HCT116 (cell line): ENCODE measurements around the gene MALRD1. TPM values are rescaled to one million over a fixed set of nuclear protein-coding genes. Genes with fewer than 3 reads are reported as not detected.

ENCODE experiments used
- ATAC-seq: fragments of 200-7000 bp; cut with Tn5 transposase; 2 replicates; pipeline ENCODE4 v1.9.1; 2020; ENCODE audit warnings: mild to moderate bottlenecking, moderate library complexity
- BruUV-seq: library from RNA; stranded (reverse); fragments of 400-500 nt; replicated peaks from 2 replicates; lab custom pipeline; 2021; lab: Mats Ljungman, UMichigan
- CTCF ChIA-PET: fragments of 300-600 bp; sonication (Branson Sonifier 250); formaldehyde crosslinking; loops from one replicate; lab custom pipeline; 2021; ENCODE audit warnings: antibody characterized with exemption; lab: Charles Lee
- POLR2A ChIA-PET: fragments of 300-600, 350-600 bp; sonication (Branson Sonifier 250); formaldehyde crosslinking; loops from one replicate; lab custom pipeline; 2021; ENCODE audit warnings: antibody characterized with exemption; lab: Charles Lee
- RAD21 ChIA-PET, 2 experiments: fragments of 300-600 bp; sonication (Branson Sonifier 250); formaldehyde crosslinking; loops; one replicate each; lab custom pipeline; 2023; ENCODE audit warnings: low total read pairs in 2 of 2; ENCODE audit not compliant: uncharacterized antibody in 2 of 2, unreplicated experiment in 2 of 2, low non-redundant PET in 1 of 2; lab: Charles Lee
- DNase-seq: peaks from one replicate; pipeline ENCODE4 v3.0.0-alpha.2; 2010; ENCODE audit warnings: low read depth, low spot score
- H2AFZ ChIP-seq: fragments of 200-600 bp; shearing (Covaris generic), sonication (generic); 2 replicates; pipeline ENCODE4 v1.6.1; 2017; ENCODE audit warnings: low read depth, mixed run types, mixed read lengths, antibody characterized with exemption, low read length; ENCODE audit not compliant: poor library complexity, severe bottlenecking
- H3K27ac ChIP-seq: 2 replicates; pipeline ENCODE4 v1.5.1; 2012; ENCODE audit warnings: low read depth, low read length
- H3K27me3 ChIP-seq: fragments of 200-600 bp; sonication (generic); 2 replicates; pipeline ENCODE4 v1.6.1; 2016; ENCODE audit warnings: mixed run types, low read length, mixed read lengths; ENCODE audit not compliant: insufficient read depth
- H3K36me3 ChIP-seq, 2 experiments: fragments of 200-500 bp in 1 of 2; fragments of 200-600 bp in 1 of 2; sonication (Bioruptor generic) in 1 of 2; sonication (generic) in 1 of 2; 2 replicates each; pipeline versions ENCODE4 v1.5.1 to v1.6.1; 2014 to 2016; ENCODE audit warnings: low read length in 2 of 2, inconsistent platforms in 1 of 2, mixed read lengths in 1 of 2, mixed run types in 1 of 2; ENCODE audit not compliant: insufficient read depth in 2 of 2, control insufficient read depth in 1 of 2
- H3K4me1 ChIP-seq, 2 experiments: fragments of 200-600 bp in 1 of 2; sonication (generic) in 1 of 2; 2 replicates each; pipeline versions ENCODE4 v1.5.1 to v1.6.1; 2012 to 2017; ENCODE audit warnings: low read length in 2 of 2, inconsistent platforms in 1 of 2, mild to moderate bottlenecking in 1 of 2, mixed read lengths in 1 of 2, mixed run types in 1 of 2, moderate library complexity in 1 of 2; ENCODE audit not compliant: insufficient read depth in 2 of 2, control insufficient read depth in 1 of 2
- H3K4me2 ChIP-seq: fragments of 200-600 bp; sonication (generic); 2 replicates; pipeline ENCODE4 v1.6.1; 2017; ENCODE audit warnings: mixed run types, low read length, mixed read lengths
- H3K4me3 ChIP-seq, 2 experiments: fragments of 200-600 bp in 1 of 2; sonication (generic) in 1 of 2; replicated peaks in 1 of 2; 2 replicates each; pipeline ENCODE4 v1.5.1; 2011 to 2016; ENCODE audit warnings: low read length in 2 of 2, control low read depth in 1 of 2, low read depth in 1 of 2, mild to moderate bottlenecking in 1 of 2, mixed read lengths in 1 of 2, mixed run types in 1 of 2
- H3K79me2 ChIP-seq: fragments of 200-600 bp; sonication (generic); 2 replicates; pipeline ENCODE4 v1.6.1; 2017; ENCODE audit warnings: mild to moderate bottlenecking, mixed run types, low read length, moderate library complexity, mixed read lengths; ENCODE audit not compliant: insufficient read depth
- H3K9ac ChIP-seq: fragments of 200-600 bp; sonication (generic); 2 replicates; pipeline ENCODE4 v1.6.1; 2016; ENCODE audit warnings: low read length, mixed read lengths
- H3K9me2 ChIP-seq: fragments of 200-600 bp; sonication (generic), shearing (Covaris generic); 2 replicates; pipeline ENCODE4 v1.6.1; 2017; ENCODE audit warnings: mixed run types, mild to moderate bottlenecking, moderate library complexity; ENCODE audit not compliant: insufficient read depth
- H3K9me3 ChIP-seq, 2 experiments: fragments of 200-500 bp in 1 of 2; fragments of 200-600 bp in 1 of 2; sonication (Bioruptor generic) in 1 of 2; sonication (generic) in 1 of 2; 2 replicates each; pipeline ENCODE4 v1.6.1; 2014 to 2017; ENCODE audit warnings: low read length in 2 of 2, mixed read lengths in 2 of 2, inconsistent platforms in 1 of 2, low read depth in 1 of 2, mild to moderate bottlenecking in 1 of 2, mixed run types in 1 of 2, moderate library complexity in 1 of 2; ENCODE audit not compliant: control insufficient read depth in 1 of 2, insufficient read depth in 1 of 2
- H4K20me1 ChIP-seq: fragments of 200-600 bp; sonication (generic), shearing (Covaris generic); 2 replicates; pipeline ENCODE4 v1.6.1; 2017; ENCODE audit warnings: mixed run types, mild to moderate bottlenecking, moderate library complexity; ENCODE audit not compliant: insufficient read depth
- CBX3 ChIP-seq: IDR thresholded peaks from 2 replicates; pipeline ENCODE4 v1.6.1; 2012; ENCODE audit warnings: low read depth
- CEBPB ChIP-seq: IDR thresholded peaks from 2 replicates; pipeline ENCODE4 v1.6.1; 2012; ENCODE audit warnings: low read depth
- EGR1 ChIP-seq: IDR thresholded peaks from 2 replicates; pipeline ENCODE4 v1.6.1; 2012; ENCODE audit warnings: low read depth
- ELF1 ChIP-seq: IDR thresholded peaks from 2 replicates; pipeline ENCODE4 v1.6.1; 2012; ENCODE audit warnings: low read depth, borderline replicate concordance
- EZH2 ChIP-seq: fragments of 200-600 bp; sonication (generic); IDR thresholded peaks from 2 replicates; pipeline ENCODE4 v1.6.1; 2017; ENCODE audit warnings: antibody characterized with exemption, mixed run types
- EZH2phosphoT487 ChIP-seq: fragments of 200-600 bp; IDR thresholded peaks from 2 replicates; pipeline ENCODE4 v1.6.1; 2018; ENCODE audit warnings: antibody characterized with exemption, borderline replicate concordance
- FOSL1 ChIP-seq: IDR thresholded peaks from 2 replicates; pipeline ENCODE4 v1.6.1; 2012; ENCODE audit warnings: low read depth
- POLR2A ChIP-seq: IDR thresholded peaks from 2 replicates; pipeline ENCODE4 v1.7.0; 2011; ENCODE audit warnings: borderline replicate concordance; ENCODE audit not compliant: insufficient read depth, insufficient read length; ENCODE audit errors: extremely low read depth
- POLR2AphosphoS5 ChIP-seq: IDR thresholded peaks from 2 replicates; pipeline ENCODE4 v1.6.1; 2011; ENCODE audit warnings: mild to moderate bottlenecking, low read depth, low read length, moderate library complexity
- RAD21 ChIP-seq: IDR thresholded peaks from 2 replicates; pipeline ENCODE4 v1.6.1; 2012; ENCODE audit warnings: low read depth, mild to moderate bottlenecking
- SIN3A ChIP-seq: IDR thresholded peaks from 2 replicates; pipeline ENCODE4 v1.6.1; 2012; ENCODE audit warnings: low read depth
- SRF ChIP-seq: IDR thresholded peaks from 2 replicates; pipeline ENCODE4 v1.6.1; 2012; ENCODE audit warnings: low read depth
- TCF7L2 ChIP-seq: IDR thresholded peaks from 2 replicates; pipeline ENCODE4 v1.7.0; 2011; ENCODE audit warnings: borderline replicate concordance, inconsistent platforms; ENCODE audit not compliant: insufficient read depth, insufficient read length; ENCODE audit errors: extremely low read depth
- YY1 ChIP-seq: IDR thresholded peaks from 2 replicates; pipeline ENCODE4 v1.6.1; 2011; ENCODE audit warnings: low read length, low read depth, moderate library complexity, mild to moderate bottlenecking; ENCODE audit not compliant: insufficient replicate concordance; ENCODE audit errors: extremely low read depth
- ZNF274 ChIP-seq: fragments of 200-500 bp; sonication (Bioruptor generic); IDR thresholded peaks from 2 replicates; pipeline ENCODE4 v1.6.1; 2014; ENCODE audit warnings: mild to moderate bottlenecking, low read depth, low read length, inconsistent platforms
- intact Hi-C: fragments of 100-400 bp; cut with micrococcal nuclease; formaldehyde crosslinking; loops from 2 replicates; pipeline ENCODE4 v1.10.0; 2022
- total RNA-seq: library from RNA; stranded (reverse); gene quantifications from one replicate; pipeline ENCODE4 v1.2.1, GENCODE V29; 2021; ENCODE audit not compliant: unreplicated experiment
- TF ChIP-seq, protein P1 (sequence below), 3 experiments: fragments of 200-600 bp in 1 of 3; sonication (generic) in 1 of 3; IDR thresholded peaks in 2 of 3; conservative IDR thresholded peaks in 1 of 3; 2 replicates each; pipeline ENCODE4 v1.5.1; 2012 to 2017; ENCODE audit warnings: low read depth in 2 of 3, low read length in 2 of 3, antibody characterized with exemption in 1 of 3, borderline replicate concordance in 1 of 3, control low read depth in 1 of 3, mild to moderate bottlenecking in 1 of 3, mixed read lengths in 1 of 3, mixed run types in 1 of 3, moderate library complexity in 1 of 3; ENCODE audit not compliant: insufficient read depth in 1 of 3
- TF ChIP-seq, protein P2 (sequence below): IDR thresholded peaks from 2 replicates; pipeline ENCODE4 v1.6.1; 2012
- TF ChIP-seq, protein P3 (sequence below): IDR thresholded peaks from 2 replicates; pipeline ENCODE4 v1.6.1; 2011; ENCODE audit warnings: mild to moderate bottlenecking, low read length, moderate library complexity; ENCODE audit not compliant: insufficient replicate concordance; ENCODE audit errors: extremely low read depth
- TF ChIP-seq, protein P4 (sequence below): IDR thresholded peaks from 2 replicates; pipeline ENCODE4 v1.6.1; 2012

The MALRD1 gene
- total RNA-seq, 1 experiment from 2014 or later: not detected

DNA sequence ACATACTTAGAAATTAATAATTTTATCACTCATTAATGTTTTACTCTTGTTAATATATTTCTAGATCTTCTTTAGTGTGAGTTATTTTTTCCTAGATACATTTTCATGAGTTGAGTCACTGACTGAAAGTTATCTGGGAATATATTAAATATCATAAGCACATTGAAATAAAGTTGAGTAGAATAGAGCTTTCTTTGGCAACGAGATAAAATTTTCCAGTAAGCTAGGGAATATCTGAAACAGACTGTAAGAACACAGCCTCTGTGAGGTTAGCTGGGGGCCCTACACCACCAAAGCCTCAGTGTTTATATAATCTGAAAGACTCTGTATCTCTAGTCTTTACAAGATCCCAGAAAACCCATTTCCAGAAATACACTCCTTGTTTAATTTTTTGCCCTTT is 419.8 kb downstream of the MALRD1 start:
- Histone ChIP-seq H3K4me3 (no peak overlapping the region), H3K79me2 (no peaks in the 10 kb centered on the region), H3K27me3 (no peaks in the 10 kb centered on the region), H3K9me2 (no peaks in the 10 kb centered on the region), H3K9me3 (peaks cover 0 to 14% of the 10 kb centered on the region in 2 experiments; a peak in 2 of 4 replicates), H3K4me2 (no peak overlapping the region), H3K4me1 (no peaks in the 10 kb centered on the region)
- no peak for DNase-seq
- POLR2A ChIA-PET: no interaction called here
- TF ChIP-seq ZNF274 (no peak), EZH2phosphoT487 (no peak), EGR1 (no peak), TCF7L2 (no peak), CEBPB (no peak), ELF1 (no peak), CBX3 (no peak)
- TF ChIP-seq, protein P1, sequence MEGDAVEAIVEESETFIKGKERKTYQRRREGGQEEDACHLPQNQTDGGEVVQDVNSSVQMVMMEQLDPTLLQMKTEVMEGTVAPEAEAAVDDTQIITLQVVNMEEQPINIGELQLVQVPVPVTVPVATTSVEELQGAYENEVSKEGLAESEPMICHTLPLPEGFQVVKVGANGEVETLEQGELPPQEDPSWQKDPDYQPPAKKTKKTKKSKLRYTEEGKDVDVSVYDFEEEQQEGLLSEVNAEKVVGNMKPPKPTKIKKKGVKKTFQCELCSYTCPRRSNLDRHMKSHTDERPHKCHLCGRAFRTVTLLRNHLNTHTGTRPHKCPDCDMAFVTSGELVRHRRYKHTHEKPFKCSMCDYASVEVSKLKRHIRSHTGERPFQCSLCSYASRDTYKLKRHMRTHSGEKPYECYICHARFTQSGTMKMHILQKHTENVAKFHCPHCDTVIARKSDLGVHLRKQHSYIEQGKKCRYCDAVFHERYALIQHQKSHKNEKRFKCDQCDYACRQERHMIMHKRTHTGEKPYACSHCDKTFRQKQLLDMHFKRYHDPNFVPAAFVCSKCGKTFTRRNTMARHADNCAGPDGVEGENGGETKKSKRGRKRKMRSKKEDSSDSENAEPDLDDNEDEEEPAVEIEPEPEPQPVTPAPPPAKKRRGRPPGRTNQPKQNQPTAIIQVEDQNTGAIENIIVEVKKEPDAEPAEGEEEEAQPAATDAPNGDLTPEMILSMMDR (IDR thresholded peaks at IDR 0.05 in 2 of 3, conservative IDR thresholded peaks at IDR 0.05 in 1 of 3; ENCODE audit: borderline replicate concordance in 1 of 3, insufficient read depth in 1 of 3, low read depth in 2 of 3, low read length in 2 of 3): no peak
- TF ChIP-seq, all 23 proteins: peak for 0
- Histone ChIP-seq H3K9ac (no peak overlapping the region), H3K36me3 (no peaks in the 10 kb centered on the region), H3K27ac (no peak overlapping the region), H4K20me1 (no peaks in the 10 kb centered on the region), H2AFZ (no peak overlapping the region)
- ATAC-seq: no peak
- intact Hi-C loops: no loop called here
- ChIA-PET RAD21 (no interaction called here), CTCF (no interaction called here)
- BruUV-seq: no TSS peak

DNA sequence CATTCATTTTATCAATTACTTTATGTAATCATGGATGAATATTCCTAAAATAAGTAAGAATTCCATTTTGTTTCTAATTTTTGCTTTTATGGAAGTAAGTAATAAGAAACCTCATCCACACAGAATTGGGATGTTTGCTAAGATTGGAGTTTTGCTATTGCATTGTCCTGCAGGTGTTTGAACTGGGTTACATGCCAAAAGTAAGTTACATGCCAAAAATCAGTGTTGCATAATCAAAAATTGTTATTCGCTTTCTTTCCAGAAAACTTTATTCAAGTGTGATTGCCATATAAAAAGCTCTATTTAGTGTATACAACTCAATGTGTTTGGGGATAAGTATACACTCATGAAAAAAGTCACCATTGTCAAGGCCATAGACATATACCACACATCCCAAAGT is 420.9 kb downstream of the MALRD1 start:
- no peak for ATAC-seq
- no peak overlapping the region for H3K9ac ChIP-seq
- H3K36me3 ChIP-seq: no peaks in the 10 kb centered on the region
- H3K4me1 ChIP-seq: no peaks in the 10 kb centered on the region
- no peak overlapping the region for H3K4me3 ChIP-seq
- intact Hi-C loops: no loop called here
- ChIA-PET CTCF (no interaction called here), RAD21 (no interaction called here), POLR2A (no interaction called here)
- H3K4me2 ChIP-seq: no peak overlapping the region
- no peaks in the 10 kb centered on the region for H3K27me3 ChIP-seq
- peaks cover 0 to 19% of the 10 kb centered on the region in 2 experiments; a peak in 2 of 4 replicates for H3K9me3 ChIP-seq
- DNase-seq: no peak
- no peak overlapping the region for H2AFZ ChIP-seq
- H4K20me1 ChIP-seq: no peaks in the 10 kb centered on the region
- H3K27ac ChIP-seq: no peak overlapping the region
- H3K79me2 ChIP-seq: no peaks in the 10 kb centered on the region
- no TSS peak for BruUV-seq
- H3K9me2 ChIP-seq: no peaks in the 10 kb centered on the region
- TF ChIP-seq EZH2 (no peak), SRF (no peak), POLR2AphosphoS5 (no peak), SIN3A (no peak), POLR2A (no peak), YY1 (no peak), RAD21 (no peak), FOSL1 (no peak), EZH2phosphoT487 (no peak), EGR1 (no peak)
- TF ChIP-seq, protein P2, sequence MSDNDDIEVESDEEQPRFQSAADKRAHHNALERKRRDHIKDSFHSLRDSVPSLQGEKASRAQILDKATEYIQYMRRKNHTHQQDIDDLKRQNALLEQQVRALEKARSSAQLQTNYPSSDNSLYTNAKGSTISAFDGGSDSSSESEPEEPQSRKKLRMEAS: no peak
- TF ChIP-seq, protein P3, sequence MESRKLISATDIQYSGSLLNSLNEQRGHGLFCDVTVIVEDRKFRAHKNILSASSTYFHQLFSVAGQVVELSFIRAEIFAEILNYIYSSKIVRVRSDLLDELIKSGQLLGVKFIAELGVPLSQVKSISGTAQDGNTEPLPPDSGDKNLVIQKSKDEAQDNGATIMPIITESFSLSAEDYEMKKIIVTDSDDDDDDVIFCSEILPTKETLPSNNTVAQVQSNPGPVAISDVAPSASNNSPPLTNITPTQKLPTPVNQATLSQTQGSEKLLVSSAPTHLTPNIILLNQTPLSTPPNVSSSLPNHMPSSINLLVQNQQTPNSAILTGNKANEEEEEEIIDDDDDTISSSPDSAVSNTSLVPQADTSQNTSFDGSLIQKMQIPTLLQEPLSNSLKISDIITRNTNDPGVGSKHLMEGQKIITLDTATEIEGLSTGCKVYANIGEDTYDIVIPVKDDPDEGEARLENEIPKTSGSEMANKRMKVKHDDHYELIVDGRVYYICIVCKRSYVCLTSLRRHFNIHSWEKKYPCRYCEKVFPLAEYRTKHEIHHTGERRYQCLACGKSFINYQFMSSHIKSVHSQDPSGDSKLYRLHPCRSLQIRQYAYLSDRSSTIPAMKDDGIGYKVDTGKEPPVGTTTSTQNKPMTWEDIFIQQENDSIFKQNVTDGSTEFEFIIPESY: no peak
- TF ChIP-seq, protein P4, sequence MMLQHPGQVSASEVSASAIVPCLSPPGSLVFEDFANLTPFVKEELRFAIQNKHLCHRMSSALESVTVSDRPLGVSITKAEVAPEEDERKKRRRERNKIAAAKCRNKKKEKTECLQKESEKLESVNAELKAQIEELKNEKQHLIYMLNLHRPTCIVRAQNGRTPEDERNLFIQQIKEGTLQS: no peak
